ENCODE results near the gene FAM170B.

DNA sequence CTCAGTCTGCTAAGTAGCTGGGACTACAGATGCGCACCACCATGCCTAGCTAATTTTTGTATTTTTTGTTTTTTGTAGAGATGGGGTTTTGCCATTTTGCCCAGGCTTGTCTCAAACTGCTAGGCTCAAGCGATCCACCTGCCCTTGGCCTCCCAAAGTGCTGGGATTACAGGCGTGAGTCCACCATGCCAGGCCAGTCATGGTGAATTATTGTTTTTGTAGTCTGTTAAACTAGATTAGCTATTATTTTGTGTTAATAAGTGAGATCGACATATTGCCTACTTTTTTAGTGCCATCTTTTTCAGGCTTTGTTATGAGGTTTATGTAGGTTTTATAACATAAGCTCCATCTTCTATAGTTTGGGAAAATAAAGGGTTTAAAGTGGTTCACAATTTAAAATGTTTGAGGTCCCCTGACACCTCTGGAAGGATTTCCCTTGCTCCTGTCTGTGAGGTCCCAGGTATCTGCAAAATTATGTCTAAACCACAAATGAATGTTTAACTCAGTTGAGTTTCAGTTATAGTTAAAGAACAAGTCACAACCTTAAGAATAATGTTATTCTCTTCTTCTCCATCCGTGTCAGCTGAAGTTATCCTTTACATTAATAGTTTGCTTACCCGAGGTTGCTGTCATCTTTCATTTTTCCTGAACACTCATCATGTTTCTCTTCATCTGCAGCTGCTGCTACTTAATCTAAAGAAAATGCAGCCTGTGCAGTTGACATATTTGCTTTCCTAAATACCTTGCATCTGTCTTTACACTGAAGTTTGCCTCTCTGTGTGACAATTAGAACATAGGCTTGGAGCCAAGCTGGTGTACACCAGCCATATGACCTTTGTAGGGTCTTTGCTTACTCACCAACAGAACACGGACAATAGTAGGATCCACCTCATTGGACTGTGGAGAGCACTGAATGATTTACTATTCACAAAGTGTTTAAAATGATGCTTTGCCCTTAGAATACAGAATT is 9.6 kb downstream of the FAM170B start:
- TF ChIP-seq, protein P1, sequence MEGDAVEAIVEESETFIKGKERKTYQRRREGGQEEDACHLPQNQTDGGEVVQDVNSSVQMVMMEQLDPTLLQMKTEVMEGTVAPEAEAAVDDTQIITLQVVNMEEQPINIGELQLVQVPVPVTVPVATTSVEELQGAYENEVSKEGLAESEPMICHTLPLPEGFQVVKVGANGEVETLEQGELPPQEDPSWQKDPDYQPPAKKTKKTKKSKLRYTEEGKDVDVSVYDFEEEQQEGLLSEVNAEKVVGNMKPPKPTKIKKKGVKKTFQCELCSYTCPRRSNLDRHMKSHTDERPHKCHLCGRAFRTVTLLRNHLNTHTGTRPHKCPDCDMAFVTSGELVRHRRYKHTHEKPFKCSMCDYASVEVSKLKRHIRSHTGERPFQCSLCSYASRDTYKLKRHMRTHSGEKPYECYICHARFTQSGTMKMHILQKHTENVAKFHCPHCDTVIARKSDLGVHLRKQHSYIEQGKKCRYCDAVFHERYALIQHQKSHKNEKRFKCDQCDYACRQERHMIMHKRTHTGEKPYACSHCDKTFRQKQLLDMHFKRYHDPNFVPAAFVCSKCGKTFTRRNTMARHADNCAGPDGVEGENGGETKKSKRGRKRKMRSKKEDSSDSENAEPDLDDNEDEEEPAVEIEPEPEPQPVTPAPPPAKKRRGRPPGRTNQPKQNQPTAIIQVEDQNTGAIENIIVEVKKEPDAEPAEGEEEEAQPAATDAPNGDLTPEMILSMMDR (IDR thresholded peaks at IDR 0.05): no peak
- TF ChIP-seq POLR2A (IDR thresholded peaks at IDR 0.05): no peak
